ENCODE data around the gene NUP98.

DNA sequence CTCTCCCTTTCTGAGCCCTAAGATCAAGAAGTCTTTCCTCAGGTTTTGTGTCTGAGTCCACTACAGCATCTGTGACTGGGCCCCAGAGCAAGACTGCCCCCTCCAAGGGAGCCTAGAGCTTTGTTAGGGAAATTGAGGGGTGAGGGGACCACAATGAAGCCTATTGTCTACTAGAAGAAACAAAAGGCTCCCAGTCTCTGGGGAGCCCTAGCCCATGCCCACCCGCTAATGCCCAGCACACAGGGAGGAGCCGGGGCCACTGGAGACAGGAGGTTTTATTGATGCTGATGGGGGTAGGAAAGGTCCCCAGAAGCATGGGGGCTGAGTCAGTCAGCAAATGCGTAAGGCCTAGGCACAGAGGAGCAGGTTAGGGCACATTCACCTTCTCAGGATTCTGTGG is 29.4 kb upstream of the NUP98 start:
- TF ChIP-seq CTCF (IDR thresholded peaks at IDR 0.05), result no peak
- TF ChIP-seq POLR2A (IDR thresholded peaks at IDR 0.05), result no peak
- TF ChIP-seq POLR2AphosphoS5 (IDR thresholded peaks at IDR 0.05), result no peak
- TF ChIP-seq EP300 (IDR thresholded peaks at IDR 0.05), result no peak
